ENCODE data around the gene ARHGEF10L.

GRCh38 chr1:17669305-17669704 is 129.8 kb downstream of the ARHGEF10L start:
- TF ChIP-seq EZH2 (IDR thresholded peaks at IDR 0.05; ENCODE audit: borderline replicate concordance, low read depth, low read length, severe bottlenecking) (no peak), CTCF (IDR thresholded peaks at IDR 0.05; ENCODE audit: borderline replicate concordance, extremely low read depth, low read length, poor library complexity, severe bottlenecking) (no peak)
